Nephron (organoid): ENCODE results near the gene ESR2.

Source experiments
- H3K27ac Mint-ChIP-seq, 3 experiments: 2 replicates each; pipeline ENCODE4 v1.8.0; 2020; ENCODE audit warnings: mixed read lengths in 3 of 3, mild to moderate bottlenecking in 2 of 3, moderate library complexity in 1 of 3
- H3K27me3 Mint-ChIP-seq: 2 replicates; pipeline ENCODE4 v1.8.0; 2021; ENCODE audit warnings: low read depth, mild to moderate bottlenecking, moderate library complexity, mixed read lengths
- H3K36me3 Mint-ChIP-seq: 2 replicates; pipeline ENCODE4 v1.8.0; 2020; ENCODE audit warnings: low read depth, mixed read lengths
- H3K4me1 Mint-ChIP-seq: 2 replicates; pipeline ENCODE4 v1.8.0; 2020; ENCODE audit warnings: mixed read lengths
- H3K4me3 Mint-ChIP-seq, 3 experiments: 2 replicates each; pipeline ENCODE4 v1.8.0; 2020; ENCODE audit warnings: mild to moderate bottlenecking in 3 of 3, mixed read lengths in 3 of 3, moderate library complexity in 2 of 3
- H3K9me3 Mint-ChIP-seq: 2 replicates; pipeline ENCODE4 v1.8.0; 2020; ENCODE audit warnings: mixed read lengths
- TF ChIP-seq, protein P1 (sequence below), 3 experiments: fragments of 200-600 bp; sonication (generic); IDR thresholded peaks; one replicate each; pipeline ENCODE4 v1.5.0; 2021; ENCODE audit warnings: antibody characterized with exemption in 3 of 3; ENCODE audit not compliant: unreplicated experiment in 3 of 3

ESR2 gene

GRCh38 chr14:64235652-64236640, 58.2 kb downstream of the ESR2 start:
- H3K4me1 Mint-ChIP-seq, result peaks cover 25% of the 10 kb centered on the region
- H3K27ac Mint-ChIP-seq, result peak overlapping the region; percentile 39 to 57 (median 42)
- TF ChIP-seq, protein P1, sequence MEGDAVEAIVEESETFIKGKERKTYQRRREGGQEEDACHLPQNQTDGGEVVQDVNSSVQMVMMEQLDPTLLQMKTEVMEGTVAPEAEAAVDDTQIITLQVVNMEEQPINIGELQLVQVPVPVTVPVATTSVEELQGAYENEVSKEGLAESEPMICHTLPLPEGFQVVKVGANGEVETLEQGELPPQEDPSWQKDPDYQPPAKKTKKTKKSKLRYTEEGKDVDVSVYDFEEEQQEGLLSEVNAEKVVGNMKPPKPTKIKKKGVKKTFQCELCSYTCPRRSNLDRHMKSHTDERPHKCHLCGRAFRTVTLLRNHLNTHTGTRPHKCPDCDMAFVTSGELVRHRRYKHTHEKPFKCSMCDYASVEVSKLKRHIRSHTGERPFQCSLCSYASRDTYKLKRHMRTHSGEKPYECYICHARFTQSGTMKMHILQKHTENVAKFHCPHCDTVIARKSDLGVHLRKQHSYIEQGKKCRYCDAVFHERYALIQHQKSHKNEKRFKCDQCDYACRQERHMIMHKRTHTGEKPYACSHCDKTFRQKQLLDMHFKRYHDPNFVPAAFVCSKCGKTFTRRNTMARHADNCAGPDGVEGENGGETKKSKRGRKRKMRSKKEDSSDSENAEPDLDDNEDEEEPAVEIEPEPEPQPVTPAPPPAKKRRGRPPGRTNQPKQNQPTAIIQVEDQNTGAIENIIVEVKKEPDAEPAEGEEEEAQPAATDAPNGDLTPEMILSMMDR (IDR thresholded peaks at IDR 0.05; ENCODE audit: unreplicated experiment in 3 of 3), result no peak
- no peaks in the 10 kb centered on the region for H3K9me3 Mint-ChIP-seq
- peaks cover 5% of the 10 kb centered on the region for H3K27me3 Mint-ChIP-seq
- no peak overlapping the region for H3K4me3 Mint-ChIP-seq
- H3K36me3 Mint-ChIP-seq, result peaks cover 12% of the 10 kb centered on the region

DNA sequence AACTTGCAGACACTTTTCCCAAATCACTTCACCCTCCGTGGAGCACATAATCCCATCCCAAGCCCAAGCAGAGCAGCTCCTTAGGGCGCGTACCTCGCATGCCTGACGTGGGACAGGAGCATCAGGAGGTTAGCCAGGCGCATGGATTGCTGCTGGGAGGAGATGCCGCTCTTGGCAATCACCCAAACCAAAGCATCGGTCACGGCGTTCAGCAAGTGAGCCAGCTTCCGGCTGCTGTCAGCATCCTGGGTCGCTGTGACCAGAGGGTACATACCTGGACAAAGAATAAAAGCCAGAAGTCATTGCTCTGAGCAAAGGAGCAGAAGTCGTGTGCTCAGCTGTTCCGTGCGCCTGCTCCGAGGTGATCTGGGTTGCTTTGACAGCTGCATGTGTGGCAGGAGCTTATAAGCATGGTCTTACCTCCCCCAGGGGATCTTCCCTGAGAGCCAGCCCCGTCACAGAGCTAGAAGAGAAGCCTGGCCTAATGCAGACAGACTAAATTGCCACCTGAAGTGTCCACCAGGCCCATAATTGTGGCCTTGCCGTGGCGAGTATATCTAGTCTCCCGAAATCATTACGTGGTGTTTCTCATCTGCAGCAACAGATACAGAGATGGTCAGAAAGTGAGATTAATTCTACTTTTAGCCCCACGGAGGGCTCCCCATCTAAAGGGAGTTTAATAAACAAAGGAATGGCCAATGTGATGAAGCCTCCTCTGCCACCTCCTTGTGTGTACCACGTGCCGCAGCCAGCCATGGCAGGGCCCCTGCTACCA, 59.1 kb downstream of the ESR2 start:
- Mint-ChIP-seq H3K27ac (peak overlapping the region in 1 of 3 experiments; percentile 42), H3K9me3 (no peaks in the 10 kb centered on the region), H3K27me3 (peaks cover 5% of the 10 kb centered on the region), H3K4me3 (no peak overlapping the region), H3K4me1 (peaks cover 25% of the 10 kb centered on the region), H3K36me3 (peaks cover 15% of the 10 kb centered on the region)
- TF ChIP-seq, protein P1 (IDR thresholded peaks at IDR 0.05; ENCODE audit: unreplicated experiment in 3 of 3), result no peak

DNA sequence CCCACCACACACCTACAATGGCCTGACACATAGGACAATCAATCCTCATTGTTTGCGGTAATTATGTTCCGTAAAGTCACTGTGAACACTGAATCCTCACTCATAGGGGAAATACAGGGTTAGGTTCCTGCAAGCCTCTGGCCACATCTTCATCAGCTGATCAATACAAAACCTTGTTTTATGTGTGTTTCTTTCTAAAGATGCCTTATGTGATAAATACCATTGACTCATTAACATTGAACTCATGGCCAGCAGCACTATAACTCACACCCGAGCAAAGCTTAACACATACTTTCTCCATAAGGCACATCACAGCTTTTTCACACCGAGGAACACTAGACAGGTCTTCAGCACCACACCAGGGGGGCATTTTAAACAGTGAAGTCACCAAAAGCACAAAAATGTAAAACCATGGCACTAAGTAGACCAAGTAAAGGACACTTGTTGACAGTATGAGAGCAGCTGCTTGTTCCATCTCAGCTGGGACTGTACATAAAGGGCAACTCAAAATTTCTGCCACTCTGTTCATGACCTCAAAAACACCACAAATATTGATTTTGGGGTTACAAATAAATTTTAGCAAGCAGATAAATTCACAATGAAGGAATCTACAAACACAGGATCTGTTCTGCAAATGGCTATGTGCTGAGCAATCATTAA, 60.5 kb downstream of the ESR2 start:
- Mint-ChIP-seq H3K9me3 (no peaks in the 10 kb centered on the region), H3K4me3 (no peak overlapping the region), H3K4me1 (peaks cover 22% of the 10 kb centered on the region), H3K27ac (no peak overlapping the region), H3K36me3 (peaks cover 22% of the 10 kb centered on the region), H3K27me3 (peaks cover 5% of the 10 kb centered on the region)
- TF ChIP-seq, protein P1 (IDR thresholded peaks at IDR 0.05; ENCODE audit: unreplicated experiment in 3 of 3), result no peak

- H3K27me3 Mint-ChIP-seq, result peaks cover 5% of the 10 kb centered on the region
- H3K9me3 Mint-ChIP-seq, result no peaks in the 10 kb centered on the region
- H3K27ac Mint-ChIP-seq, result no peak overlapping the region
- TF ChIP-seq, protein P1 (IDR thresholded peaks at IDR 0.05; ENCODE audit: unreplicated experiment in 3 of 3), result no peak
- peaks cover 29% of the 10 kb centered on the region for H3K36me3 Mint-ChIP-seq
- no peak overlapping the region for H3K4me3 Mint-ChIP-seq
- peaks cover 18% of the 10 kb centered on the region for H3K4me1 Mint-ChIP-seq
Observed at GRCh38 chr14:64232944-64233343, 61.2 kb downstream of the ESR2 start.

DNA sequence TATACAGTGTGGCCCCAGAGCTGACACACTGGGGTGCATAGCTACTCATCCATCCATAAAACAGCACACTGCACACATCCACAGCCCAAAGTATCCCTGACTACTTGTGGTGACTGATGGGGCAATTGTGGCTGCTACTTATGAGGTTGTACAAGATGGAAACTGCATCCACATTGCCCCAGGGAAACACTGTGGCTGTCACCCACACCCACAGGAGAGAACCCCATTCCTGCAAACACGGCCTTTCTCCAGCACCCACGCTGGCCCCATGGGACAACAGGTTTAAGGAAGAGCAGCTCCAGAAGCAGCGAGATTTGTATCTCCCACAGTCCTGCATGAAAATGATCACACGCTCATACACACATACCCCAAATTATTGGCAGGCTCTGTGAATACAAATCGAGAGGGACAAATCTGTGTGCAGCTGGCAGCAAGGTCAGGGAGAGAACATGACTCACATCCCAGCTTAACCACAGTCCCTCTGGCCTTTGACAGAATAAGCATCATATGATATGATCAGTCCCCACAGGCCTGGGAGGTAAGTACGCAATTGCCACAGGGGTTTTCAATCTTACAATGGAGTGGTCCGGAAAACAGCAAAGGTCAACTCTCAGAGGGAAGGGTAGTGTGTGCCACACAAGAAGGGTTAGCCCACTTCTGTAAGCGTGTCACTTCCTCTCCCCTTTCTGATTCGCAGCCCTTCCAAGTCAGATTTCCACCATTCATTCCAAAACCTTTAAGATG, 61.9 kb downstream of the ESR2 start:
- H3K4me1 Mint-ChIP-seq, result peaks cover 18% of the 10 kb centered on the region
- no peaks in the 10 kb centered on the region for H3K9me3 Mint-ChIP-seq
- TF ChIP-seq, protein P1 (IDR thresholded peaks at IDR 0.05; ENCODE audit: unreplicated experiment in 3 of 3), result no peak
- H3K27ac Mint-ChIP-seq, result no peak overlapping the region
- peaks cover 35% of the 10 kb centered on the region for H3K36me3 Mint-ChIP-seq
- H3K4me3 Mint-ChIP-seq, result no peak overlapping the region
- H3K27me3 Mint-ChIP-seq, result peaks cover 5% of the 10 kb centered on the region
